ENCODE results near the gene UTS2B. TPM values are rescaled to one million over a fixed set of nuclear protein-coding genes. Genes with fewer than 3 reads are reported as not detected.

UTS2B gene
- total and polyA plus RNA-seq, 9 of the 15 experiments (the other 6 are each of a cell fraction or from before 2014, with no cell fraction given) = 0.06 TPM; not detected in 8

DNA sequence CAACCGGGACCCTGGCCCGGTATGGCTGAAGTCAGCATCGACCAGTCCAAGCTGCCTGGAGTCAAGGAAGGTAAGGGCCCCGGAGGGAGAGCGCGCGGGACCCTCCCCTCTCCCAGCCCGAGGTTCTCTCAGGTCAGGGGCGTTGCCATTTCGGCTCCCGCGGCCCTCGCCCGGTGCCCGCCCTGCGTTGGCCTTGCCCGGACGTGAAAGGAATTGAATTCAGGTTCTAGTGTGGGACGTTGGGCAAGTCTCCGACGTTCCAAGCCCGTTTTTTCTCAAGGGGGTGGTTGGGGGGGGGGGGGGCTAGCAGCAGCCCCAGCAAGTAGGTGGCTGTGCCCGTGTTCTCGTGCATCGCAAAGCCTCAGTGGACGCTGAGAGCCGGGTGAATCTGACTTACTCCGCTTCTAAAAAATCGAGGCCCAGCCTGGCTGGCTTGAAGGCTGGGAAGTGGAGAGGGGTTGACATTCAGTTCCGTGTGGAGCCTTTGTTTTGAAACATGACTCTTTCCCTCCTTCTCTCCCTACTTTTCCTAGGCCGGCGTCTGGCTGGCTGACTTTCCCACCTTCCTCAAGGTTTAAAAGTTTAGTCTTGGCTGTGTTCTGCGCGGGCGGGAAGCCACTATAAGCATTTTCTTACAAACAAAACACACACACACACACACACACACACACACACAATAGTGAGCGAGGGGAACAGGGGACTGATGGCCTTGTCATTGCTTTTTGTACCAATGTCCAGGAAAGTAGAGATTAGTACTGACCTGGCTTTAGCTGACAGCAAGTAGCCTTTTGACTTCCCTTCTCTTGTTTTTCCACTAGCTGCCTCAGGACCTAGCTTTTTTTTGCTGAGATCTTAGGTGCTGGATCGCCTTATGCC is at the start of gene UTS2B (continued):
- no peak for TF ChIP-seq EZH2 (IDR thresholded peaks at IDR 0.05; ENCODE audit: borderline replicate concordance, low read depth, low read length)
- no peak for TF ChIP-seq ZNF586 (CRISPR knock-in tag; conservative IDR thresholded peaks at IDR 0.05)
- TF ChIP-seq RHOXF2B (CRISPR knock-in tag; conservative IDR thresholded peaks at IDR 0.05) = no peak
- no peak for TF ChIP-seq PML (IDR thresholded peaks at IDR 0.05; ENCODE audit: low read length)
- TF ChIP-seq CAMTA2 (CRISPR knock-in tag; conservative IDR thresholded peaks at IDR 0.05) = no peak
- TF ChIP-seq C11orf30 (IDR thresholded peaks at IDR 0.05; ENCODE audit: low read depth) = no peak
- TF ChIP-seq, protein P1, sequence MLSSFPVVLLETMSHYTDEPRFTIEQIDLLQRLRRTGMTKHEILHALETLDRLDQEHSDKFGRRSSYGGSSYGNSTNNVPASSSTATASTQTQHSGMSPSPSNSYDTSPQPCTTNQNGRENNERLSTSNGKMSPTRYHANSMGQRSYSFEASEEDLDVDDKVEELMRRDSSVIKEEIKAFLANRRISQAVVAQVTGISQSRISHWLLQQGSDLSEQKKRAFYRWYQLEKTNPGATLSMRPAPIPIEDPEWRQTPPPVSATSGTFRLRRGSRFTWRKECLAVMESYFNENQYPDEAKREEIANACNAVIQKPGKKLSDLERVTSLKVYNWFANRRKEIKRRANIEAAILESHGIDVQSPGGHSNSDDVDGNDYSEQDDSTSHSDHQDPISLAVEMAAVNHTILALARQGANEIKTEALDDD (IDR thresholded peaks at IDR 0.05) = peak; percentile 7; the same call in 1 of the 2 replicates
- TF ChIP-seq ZNF780A (CRISPR knock-in tag; IDR thresholded peaks at IDR 0.05) = no peak
- TF ChIP-seq SMARCC2 (IDR thresholded peaks at IDR 0.05; ENCODE audit: low read depth) = no peak
- TF ChIP-seq SOX6 (IDR thresholded peaks at IDR 0.05) = no peak
- TF ChIP-seq, protein P2, sequence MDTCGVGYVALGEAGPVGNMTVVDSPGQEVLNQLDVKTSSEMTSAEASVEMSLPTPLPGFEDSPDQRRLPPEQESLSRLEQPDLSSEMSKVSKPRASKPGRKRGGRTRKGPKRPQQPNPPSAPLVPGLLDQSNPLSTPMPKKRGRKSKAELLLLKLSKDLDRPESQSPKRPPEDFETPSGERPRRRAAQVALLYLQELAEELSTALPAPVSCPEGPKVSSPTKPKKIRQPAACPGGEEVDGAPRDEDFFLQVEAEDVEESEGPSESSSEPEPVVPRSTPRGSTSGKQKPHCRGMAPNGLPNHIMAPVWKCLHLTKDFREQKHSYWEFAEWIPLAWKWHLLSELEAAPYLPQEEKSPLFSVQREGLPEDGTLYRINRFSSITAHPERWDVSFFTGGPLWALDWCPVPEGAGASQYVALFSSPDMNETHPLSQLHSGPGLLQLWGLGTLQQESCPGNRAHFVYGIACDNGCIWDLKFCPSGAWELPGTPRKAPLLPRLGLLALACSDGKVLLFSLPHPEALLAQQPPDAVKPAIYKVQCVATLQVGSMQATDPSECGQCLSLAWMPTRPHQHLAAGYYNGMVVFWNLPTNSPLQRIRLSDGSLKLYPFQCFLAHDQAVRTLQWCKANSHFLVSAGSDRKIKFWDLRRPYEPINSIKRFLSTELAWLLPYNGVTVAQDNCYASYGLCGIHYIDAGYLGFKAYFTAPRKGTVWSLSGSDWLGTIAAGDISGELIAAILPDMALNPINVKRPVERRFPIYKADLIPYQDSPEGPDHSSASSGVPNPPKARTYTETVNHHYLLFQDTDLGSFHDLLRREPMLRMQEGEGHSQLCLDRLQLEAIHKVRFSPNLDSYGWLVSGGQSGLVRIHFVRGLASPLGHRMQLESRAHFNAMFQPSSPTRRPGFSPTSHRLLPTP (IDR thresholded peaks at IDR 0.05; ENCODE audit: borderline replicate concordance, extremely low read depth, insufficient read length) = no peak
- no peak for TF ChIP-seq ZNF431 (CRISPR knock-in tag; IDR thresholded peaks at IDR 0.05)
- TF ChIP-seq GATA2 (CRISPR knock-in tag; IDR thresholded peaks at IDR 0.05) = no peak
- TF ChIP-seq ASH1L (IDR thresholded peaks at IDR 0.05; ENCODE audit: borderline replicate concordance, low read depth, partially characterized antibody) = no peak
- TF ChIP-seq RBM22 (IDR thresholded peaks at IDR 0.05; ENCODE audit: low read depth, low read length, poor library complexity, severe bottlenecking) = no peak
- no peak for TF ChIP-seq HMG20B (CRISPR knock-in tag; IDR thresholded peaks at IDR 0.05)
- TF ChIP-seq TBP (optimal IDR thresholded peaks at IDR 0.05; ENCODE audit: low read depth, low read length) = no peak
- TF ChIP-seq, protein P3, sequence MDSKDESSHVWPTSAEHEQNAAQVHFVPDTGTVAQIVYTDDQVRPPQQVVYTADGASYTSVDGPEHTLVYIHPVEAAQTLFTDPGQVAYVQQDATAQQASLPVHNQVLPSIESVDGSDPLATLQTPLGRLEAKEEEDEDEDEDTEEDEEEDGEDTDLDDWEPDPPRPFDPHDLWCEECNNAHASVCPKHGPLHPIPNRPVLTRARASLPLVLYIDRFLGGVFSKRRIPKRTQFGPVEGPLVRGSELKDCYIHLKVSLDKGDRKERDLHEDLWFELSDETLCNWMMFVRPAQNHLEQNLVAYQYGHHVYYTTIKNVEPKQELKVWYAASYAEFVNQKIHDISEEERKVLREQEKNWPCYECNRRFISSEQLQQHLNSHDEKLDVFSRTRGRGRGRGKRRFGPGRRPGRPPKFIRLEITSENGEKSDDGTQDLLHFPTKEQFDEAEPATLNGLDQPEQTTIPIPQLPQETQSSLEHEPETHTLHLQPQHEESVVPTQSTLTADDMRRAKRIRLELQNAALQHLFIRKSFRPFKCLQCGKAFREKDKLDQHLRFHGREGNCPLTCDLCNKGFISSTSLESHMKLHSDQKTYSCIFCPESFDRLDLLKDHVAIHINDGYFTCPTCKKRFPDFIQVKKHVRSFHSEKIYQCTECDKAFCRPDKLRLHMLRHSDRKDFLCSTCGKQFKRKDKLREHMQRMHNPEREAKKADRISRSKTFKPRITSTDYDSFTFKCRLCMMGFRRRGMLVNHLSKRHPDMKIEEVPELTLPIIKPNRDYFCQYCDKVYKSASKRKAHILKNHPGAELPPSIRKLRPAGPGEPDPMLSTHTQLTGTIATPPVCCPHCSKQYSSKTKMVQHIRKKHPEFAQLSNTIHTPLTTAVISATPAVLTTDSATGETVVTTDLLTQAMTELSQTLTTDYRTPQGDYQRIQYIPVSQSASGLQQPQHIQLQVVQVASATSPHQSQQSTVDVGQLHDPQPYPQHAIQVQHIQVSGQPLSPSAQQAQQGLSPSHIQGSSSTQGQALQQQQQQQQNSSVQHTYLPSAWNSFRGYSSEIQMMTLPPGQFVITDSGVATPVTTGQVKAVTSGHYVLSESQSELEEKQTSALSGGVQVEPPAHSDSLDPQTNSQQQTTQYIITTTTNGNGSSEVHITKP (IDR thresholded peaks at IDR 0.05; ENCODE audit: partially characterized antibody) = no peak
- TF ChIP-seq RBBP5 (IDR thresholded peaks at IDR 0.05; ENCODE audit: borderline replicate concordance, insufficient read depth, low read length, poor library complexity, severe bottlenecking) = peak; percentile 71
- TF ChIP-seq, protein P4, sequence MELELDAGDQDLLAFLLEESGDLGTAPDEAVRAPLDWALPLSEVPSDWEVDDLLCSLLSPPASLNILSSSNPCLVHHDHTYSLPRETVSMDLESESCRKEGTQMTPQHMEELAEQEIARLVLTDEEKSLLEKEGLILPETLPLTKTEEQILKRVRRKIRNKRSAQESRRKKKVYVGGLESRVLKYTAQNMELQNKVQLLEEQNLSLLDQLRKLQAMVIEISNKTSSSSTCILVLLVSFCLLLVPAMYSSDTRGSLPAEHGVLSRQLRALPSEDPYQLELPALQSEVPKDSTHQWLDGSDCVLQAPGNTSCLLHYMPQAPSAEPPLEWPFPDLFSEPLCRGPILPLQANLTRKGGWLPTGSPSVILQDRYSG (tag; conservative IDR thresholded peaks at IDR 0.05; ENCODE audit: low read depth) = no peak

Data from K562 (cell line).